Stimulated activated CD8-positive, alpha-beta memory T cell treated with anti-CD3 and anti-CD28 coated beads, Interleukin-7, amount 100 ng/mL, for 24 hours (primary cell): ENCODE results near the gene DPYSL5.
"Not testable (repeated sequence)": the region's sequence is repeated elsewhere in the genome, so short reads cannot be mapped to it uniquely, and the experiment has no call there.

Experiments used
- DNase-seq: peaks from one replicate; pipeline ENCODE4 v3.0.0-alpha.2; 2020; ENCODE audit warnings: low read depth

Gene DPYSL5

GRCh38 chr2:26901326-26902183 is 53.6 kb downstream of the DPYSL5 start:
- no peak for DNase-seq

- no peak for DNase-seq
Measured at GRCh38 chr2:26903676-26904075, 55.7 kb downstream of the DPYSL5 start.

GRCh38 chr2:26904839-26905238 is 56.9 kb downstream of the DPYSL5 start:
- DNase-seq = no peak

- DNase-seq = no peak
Measured at GRCh38 chr2:26905341-26906198, 57.6 kb downstream of the DPYSL5 start.

GRCh38 chr2:26907416-26907815 is 59.5 kb downstream of the DPYSL5 start:
- DNase-seq = no peak

GRCh38 chr2:26910176-26910575 is 62.2 kb downstream of the DPYSL5 start:
- no peak for DNase-seq

GRCh38 chr2:26911911-26912861 is 64.3 kb downstream of the DPYSL5 start:
- no peak for DNase-seq

GRCh38 chr2:26913606-26913998 is 65.7 kb downstream of the DPYSL5 start:
- DNase-seq = no peak

- DNase-seq = no peak
Measured at GRCh38 chr2:26913999-26914658, 66.2 kb downstream of the DPYSL5 start.

GRCh38 chr2:26914659-26915310 is 66.9 kb downstream of the DPYSL5 start:
- no peak for DNase-seq

GRCh38 chr2:26915316-26915715 is 67.4 kb downstream of the DPYSL5 start:
- no peak for DNase-seq

- no peak for DNase-seq
Measured at GRCh38 chr2:26916128-26916692, 68.3 kb downstream of the DPYSL5 start.

GRCh38 chr2:26917135-26917836 is 69.4 kb downstream of the DPYSL5 start:
- DNase-seq = no peak

- no peak for DNase-seq
Measured at GRCh38 chr2:26921323-26921722, 73.4 kb downstream of the DPYSL5 start.

- peak; percentile 10 for DNase-seq
Measured at GRCh38 chr2:26922405-26923188, 74.7 kb downstream of the DPYSL5 start.

GRCh38 chr2:26923189-26923466 is 75.2 kb downstream of the DPYSL5 start:
- not testable (repeated sequence) for DNase-seq

- no peak for DNase-seq
Measured at GRCh38 chr2:26924731-26925099, 76.8 kb downstream of the DPYSL5 start.

GRCh38 chr2:26925100-26925791 is 77.3 kb downstream of the DPYSL5 start:
- DNase-seq = no peak

- DNase-seq = no peak
Measured at GRCh38 chr2:26927221-26927620, 79.3 kb downstream of the DPYSL5 start.
